HG03575 (cell line): ENCODE results near the gene EFCAB10.

Experiments used
- ATAC-seq: cut with Tn5 transposase; IDR thresholded peaks from one replicate; pipeline ENCODE4 v1.9.1; 2021; ENCODE audit not compliant: unreplicated experiment, insufficient number of reproducible peaks, low FRiP score; ENCODE audit errors: extremely low read depth

The EFCAB10 gene, protein sequence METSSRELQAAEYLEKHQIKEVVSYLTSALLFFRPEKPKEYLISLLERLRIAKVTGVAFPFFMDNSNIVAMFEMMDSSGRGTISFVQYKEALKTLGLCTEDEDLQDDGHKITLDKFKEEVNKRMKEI

GRCh38 chr7:105581066-105581811 lies at the start of gene EFCAB10:
Gene EFCAB10, minus strand, starts transcription at chr7:105581493. Its CDS starts 30 bp downstream, at chr7:105581463.
- no peak for ATAC-seq

DNA sequence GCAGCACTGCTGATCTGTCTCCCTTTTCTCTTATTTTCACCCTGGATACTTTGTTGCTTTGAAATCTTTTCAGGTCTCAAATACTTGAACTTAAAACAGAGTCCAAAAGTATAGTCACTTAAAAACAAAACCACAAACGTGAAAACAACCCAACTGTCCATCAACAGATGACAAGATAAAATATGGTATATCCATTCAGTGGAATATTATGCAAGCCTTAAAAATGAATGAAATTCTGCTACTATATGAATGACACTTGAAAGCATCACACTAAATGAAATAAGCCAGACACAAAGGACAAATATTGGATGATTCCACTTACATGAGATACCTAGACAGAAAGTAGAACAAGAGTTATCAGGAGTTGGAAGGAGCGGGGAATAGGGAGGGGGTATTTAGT lies 44.7 kb upstream of the EFCAB10 start:
- ATAC-seq: no peak

GRCh38 chr7:105623906-105624305 lies 42.6 kb upstream of the EFCAB10 start:
- no peak for ATAC-seq

GRCh38 chr7:105623378-105623777 lies 42.1 kb upstream of the EFCAB10 start:
- no peak for ATAC-seq

GRCh38 chr7:105622106-105622731 lies 40.9 kb upstream of the EFCAB10 start:
- no peak for ATAC-seq

DNA sequence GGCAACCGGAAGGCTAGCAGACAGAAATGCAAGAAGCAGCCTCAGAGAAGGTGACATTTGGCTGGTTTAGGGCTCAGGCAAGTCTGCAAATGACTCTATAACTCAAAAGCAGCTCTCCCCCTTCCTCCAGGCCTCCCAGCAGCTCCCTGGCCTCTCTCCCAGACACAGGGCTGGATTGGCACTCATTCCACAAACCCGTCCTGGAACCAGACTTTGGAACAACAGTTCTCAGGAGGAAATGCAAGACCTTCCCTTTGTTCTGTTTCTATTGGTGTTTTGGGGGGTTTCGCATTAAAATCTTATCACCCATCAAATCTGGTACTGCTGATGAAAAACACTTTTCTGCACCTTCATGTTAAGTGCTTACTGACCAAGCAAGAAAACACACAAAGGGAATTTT lies 40.3 kb upstream of the EFCAB10 start:
- no peak for ATAC-seq

GRCh38 chr7:105621176-105621575 lies 39.9 kb upstream of the EFCAB10 start:
- no peak for ATAC-seq

GRCh38 chr7:105619590-105619989 lies 38.3 kb upstream of the EFCAB10 start:
- ATAC-seq: no peak

- ATAC-seq: no peak
Measured at GRCh38 chr7:105618016-105618296, 36.7 kb upstream of the EFCAB10 start.

- no peak for ATAC-seq
Measured at GRCh38 chr7:105617280-105618015, 36.2 kb upstream of the EFCAB10 start.

DNA sequence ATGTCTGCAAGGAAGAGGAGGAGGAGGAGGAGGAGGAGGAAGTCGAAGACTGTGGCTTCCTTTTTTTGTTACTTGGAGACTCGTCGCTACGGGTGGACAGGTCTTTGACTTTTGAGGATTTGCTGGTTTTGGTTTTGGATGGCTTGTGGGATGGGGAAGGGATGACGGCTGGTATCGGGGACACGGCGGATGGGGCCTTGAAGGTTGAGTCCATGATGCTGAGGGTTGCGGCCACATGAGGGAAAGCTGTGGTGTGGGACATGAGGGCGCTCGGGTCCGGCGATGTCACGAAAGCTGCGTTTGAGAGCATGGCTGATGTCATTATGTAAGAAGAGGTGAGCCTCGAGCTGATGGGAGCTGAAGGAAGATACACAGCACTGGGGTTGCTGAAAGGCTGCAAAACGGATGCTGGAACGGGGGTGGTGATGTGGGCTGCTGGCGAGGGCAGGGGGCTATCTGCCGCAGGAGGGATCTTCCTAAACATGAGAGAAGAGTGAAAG lies 33.1 kb upstream of the EFCAB10 start:
- no peak for ATAC-seq

DNA sequence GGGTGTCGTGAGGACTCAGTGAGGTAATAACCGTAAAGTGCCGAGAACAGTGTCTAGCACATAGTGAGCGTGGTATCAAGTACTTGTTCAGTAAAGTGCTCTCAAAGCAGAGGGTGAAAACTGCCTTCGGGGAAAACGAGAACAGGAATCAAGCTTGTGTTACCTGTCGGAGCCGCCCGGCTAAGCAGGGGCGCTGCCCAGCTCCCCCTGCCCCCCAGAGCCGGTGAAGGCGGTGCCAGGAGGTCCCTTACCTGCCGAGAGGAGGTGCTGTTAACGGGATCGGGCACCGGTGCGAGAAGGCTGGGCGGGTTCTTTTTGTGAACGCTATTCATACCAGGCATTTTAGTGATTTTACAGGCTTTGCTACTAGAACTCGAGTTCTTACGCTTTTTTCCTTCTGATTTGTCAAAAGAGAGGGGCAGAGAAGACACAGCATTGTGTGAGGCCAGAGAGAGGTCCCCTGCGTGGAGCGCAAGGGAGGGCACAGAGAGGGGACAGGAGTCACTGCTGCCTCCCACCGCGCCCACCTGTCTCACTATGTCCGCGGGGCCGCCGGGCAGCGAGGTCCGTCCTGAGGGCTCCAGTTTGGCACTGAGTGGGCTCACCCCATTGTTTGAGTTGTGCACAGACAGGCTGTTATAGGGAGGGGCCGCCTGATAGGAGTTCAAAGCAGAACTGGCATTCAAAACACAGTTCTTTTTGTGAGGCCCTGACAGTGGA lies 32.5 kb upstream of the EFCAB10 start:
- ATAC-seq: no peak

GRCh38 chr7:105612806-105613205 lies 31.5 kb upstream of the EFCAB10 start:
- ATAC-seq: no peak

GRCh38 chr7:105611856-105612775 lies 30.8 kb upstream of the EFCAB10 start:
- no peak for ATAC-seq

DNA sequence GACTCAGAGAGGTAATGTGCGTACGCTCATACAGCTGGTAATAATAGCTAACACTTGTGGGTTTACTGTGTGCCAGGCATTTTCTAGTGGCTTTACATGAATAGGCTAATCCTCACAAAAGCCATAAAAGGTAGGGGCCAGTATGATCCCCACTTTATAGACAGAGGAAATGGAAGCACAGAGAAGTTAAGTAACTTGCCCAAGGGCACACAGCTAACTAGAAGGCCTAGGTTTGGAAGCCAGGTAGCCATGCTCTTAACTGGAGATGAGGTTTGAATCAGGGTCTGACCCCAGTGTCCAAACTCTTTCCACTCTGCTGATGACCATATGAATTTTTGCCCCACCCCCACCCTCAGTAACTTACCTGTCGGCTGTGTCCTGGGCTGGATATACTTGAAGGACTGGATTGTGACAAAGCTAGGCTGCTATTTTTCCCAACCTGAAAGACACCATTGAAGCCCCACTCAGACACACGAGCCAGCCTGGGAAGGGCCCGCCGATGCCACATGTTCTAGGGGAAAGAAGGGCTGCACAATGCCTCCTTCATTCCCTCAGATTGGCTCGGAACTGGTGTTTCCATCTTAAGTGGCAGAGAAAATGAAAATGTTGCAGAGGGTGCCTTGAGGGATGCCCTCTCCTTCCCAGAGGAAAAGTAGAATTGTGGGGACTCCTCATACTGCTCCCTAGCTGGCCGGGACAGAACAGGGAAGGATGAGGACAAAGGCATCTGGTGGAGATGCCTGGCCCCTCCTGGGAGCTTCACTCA lies 29.1 kb upstream of the EFCAB10 start:
- no peak for ATAC-seq

DNA sequence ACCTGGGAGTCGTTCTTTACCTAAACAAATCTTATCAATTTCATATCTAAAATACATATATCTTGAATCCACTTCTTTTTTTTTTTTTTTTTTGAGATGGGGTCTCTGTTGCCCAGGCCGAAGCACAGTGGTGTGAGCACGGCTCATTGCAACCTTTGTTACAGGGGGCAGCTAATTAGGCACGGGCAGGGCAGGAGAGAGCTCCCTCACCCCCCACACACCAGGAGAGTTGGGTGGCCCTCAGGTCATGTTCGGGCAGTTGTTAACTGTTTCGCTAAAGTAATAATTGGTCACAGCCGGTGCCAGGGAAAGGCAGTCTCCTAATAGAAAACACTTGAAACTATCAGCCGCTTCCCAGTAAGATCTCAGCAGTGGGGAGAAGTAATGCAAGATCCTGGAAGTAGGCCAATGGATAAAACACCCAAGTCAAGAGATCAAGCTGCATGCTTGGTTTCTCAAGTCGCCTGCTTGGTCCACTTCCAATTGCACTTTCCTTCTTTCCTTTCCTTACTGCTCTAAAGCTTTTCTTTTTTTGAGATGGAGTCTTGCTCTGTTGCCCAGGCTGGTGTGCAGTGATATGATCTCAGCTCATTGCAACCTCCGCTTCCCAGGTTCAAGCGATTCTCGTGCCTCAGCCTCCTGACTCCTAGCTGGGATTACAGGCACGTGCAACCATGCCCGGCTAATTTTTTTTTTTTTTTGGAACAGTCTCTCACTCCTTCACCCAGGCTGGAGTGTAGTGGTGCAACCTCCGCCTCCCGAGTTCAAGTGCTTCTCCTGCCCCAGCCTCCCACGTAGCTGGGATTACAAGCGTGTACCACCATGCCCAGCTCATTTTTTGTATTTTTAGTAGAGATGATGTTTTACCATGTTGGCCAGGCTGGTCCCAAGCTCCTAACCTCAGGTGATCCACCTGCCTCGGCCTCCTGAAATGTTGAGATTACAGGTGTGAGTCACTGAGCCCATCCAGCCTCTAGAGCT lies 21.3 kb upstream of the EFCAB10 start:
- ATAC-seq: no peak
